CD4-positive, alpha-beta T cell treated with Interleukin-12 subunit alpha and Interleukin-12 subunit beta, for 1 hour (primary cell): ENCODE data around the gene ANKRD13B.

Experiments
- DNase-seq: peaks from one replicate; pipeline ENCODE4 v3.0.0-alpha.2; 2020

The ANKRD13B gene

DNA sequence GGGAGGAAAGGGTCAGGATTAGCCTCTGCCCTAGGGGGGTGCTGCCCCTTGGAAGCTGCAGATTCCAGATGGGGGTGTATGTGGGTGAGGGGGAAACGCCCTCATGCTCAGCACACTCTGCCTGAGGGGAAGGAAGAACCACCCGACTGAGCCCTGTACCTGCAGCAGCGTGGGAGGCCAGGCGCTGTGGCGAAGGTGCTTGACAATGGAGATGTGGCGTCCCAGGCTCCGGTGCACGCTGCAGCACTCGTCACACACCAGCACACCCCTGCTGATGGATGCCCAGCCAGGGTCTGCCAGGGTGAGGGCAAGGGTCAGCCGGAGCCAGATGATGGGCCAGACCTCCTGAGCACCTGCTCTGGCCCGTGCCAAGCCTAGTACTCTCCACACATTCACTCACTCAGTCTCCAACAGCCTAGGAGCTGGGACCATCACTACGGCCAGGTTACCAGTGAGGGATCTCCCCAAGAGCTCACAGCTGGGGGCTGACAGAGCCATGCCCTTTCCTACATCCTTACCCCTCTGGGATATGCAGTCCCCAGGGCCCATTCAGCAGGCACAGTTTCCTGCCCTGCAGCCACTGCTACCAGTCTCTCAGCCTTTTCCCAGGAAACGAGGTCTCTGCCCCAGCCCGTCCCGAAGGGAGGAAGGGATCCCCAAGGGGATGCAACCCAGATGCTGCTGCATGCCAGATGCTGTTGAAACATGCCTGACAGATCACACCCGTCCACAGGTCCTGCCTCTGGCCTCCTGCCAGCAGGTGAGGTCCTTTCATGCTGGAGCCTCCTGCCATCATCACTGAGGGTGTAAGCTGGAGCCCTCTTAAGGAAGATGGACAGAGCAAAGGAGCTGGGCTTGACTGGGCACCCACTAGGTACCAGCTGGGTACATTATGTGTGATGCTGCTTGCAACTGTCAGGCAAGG lies 9.3 kb upstream of the ANKRD13B start:
- no peak for DNase-seq

GRCh38 chr17:29584452-29585079 lies 8.4 kb upstream of the ANKRD13B start:
- no peak for DNase-seq

GRCh38 chr17:29585080-29585751 lies 7.7 kb upstream of the ANKRD13B start:
- DNase-seq: peak; percentile 52

- DNase-seq: no peak
Observed at GRCh38 chr17:29586676-29587469, 6.1 kb upstream of the ANKRD13B start.

GRCh38 chr17:29587591-29587990 lies 5.3 kb upstream of the ANKRD13B start:
- no peak for DNase-seq

DNA sequence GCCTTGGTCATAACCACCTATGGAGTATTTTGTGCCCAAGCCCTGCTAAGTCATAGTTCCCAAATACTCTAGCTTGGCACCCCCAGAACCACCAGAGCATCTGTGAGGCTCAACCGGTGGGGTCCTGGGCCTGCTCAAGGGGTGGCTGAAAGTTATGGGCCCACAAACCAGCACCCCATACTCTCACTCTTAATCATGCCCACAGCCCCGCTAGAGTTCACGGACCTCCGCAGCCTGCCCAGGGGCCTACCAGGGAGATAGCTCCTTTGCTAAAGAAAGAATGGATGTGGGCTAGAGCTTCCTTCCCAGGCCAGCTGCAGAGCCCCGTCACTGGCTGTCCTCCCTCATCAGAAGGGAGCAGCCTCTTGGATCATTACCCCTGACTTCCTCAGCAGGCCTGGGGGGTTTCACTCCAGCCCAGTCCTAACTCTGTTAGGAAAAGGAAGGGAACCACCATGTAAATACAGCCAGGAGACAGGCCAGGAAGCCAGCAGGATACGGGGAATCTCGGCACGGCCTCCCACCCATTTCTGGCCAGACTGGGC lies 4.8 kb upstream of the ANKRD13B start:
- DNase-seq: no peak

DNA sequence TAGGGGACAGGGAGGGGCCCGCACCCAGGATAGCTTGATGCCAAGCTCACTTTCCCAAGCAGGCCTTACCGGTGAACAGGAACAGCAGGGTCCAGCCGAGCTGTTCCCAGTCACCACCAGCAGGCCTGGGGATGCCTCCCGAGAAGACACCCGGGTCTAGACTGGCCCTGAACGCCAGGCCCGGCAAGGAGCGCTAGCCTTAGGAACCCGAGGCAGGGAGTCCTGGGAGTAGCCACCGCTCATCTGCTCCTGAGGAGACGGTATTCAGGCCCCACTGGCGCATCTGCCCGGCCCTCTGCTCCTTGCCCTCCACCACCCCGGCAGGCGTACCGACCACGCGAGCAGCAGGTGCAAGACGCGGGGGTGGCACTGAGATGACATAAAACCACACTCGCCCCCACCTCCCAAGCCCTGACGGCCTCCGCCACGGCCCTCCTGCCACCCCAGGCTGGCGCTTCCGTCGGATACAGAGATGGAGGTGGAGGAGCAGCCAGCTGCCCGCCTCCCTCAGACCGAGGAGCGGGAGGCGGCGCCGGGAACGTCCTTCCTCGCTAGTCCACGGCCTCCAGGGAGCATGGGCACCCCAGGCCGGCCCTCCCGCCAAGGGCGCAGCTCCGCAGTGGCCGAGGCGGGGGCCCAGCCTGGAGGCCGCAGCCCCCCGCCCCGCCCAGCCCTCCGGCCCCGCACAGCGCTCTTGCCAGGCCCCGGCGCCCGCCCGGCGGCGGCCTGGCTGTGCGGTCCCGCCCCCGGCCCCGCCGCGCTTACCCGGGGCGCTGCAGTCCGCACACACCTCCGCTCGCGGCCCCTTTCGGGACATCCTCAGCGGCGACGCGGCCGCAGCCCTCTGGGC lies 4.1 kb upstream of the ANKRD13B start:
- DNase-seq: peak; percentile 59

GRCh38 chr17:29589524-29590410 lies 3.2 kb upstream of the ANKRD13B start, which contains the start of gene GIT1:
Gene GIT1 (minus strand): TSS chr17:29589648. CDS start chr17:29589378, 270 bp downstream.
- peak; percentile 88 for DNase-seq

GRCh38 chr17:29590411-29591145 lies 2.4 kb upstream of the ANKRD13B start:
- no peak for DNase-seq

GRCh38 chr17:29591146-29591736 lies 1.7 kb upstream of the ANKRD13B start:
- no peak for DNase-seq

DNA sequence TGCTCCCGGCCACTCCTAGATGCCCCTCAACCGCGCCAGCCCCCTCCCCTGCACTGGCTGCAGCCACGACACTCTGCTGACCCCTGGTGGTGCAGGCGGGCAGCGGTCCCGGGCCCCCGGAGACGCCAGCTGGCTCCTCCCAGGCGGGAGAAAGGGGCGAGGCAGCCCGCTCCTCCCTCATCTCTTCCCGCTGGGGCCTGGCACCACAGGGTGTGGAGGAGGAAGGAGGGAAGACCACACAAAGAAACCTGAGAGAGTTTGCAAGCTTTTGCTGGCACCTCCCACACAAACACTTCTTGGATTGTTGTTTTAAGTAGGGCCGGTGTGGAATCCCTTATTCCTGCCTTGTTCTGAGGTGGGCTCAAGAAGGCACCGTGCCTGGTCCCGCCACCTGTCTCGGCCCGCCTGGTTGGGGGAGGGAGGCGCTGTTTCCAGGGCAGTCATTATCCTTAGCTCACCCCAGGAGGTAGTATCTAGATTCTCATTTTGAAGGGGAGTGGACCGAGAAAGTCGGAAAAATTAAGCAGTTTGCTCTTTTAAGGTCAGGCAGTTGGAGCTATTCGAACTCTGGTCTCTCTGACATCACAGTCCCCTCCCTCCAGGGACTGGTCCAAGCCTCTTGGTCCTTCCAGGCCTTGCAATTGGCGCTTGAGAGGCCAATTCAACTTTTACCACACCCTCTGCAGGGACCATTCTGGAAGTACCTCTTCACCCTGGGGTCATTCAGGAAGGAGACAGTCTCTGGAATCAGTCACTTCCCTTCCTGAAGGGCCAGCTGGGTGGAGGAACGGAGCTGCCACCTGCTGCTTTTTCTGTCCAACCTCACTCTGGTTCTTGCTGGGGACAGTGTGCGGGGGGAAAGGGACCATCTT lies 959 bp upstream of the ANKRD13B start:
- peak; percentile 81 for DNase-seq

- no peak for DNase-seq
Observed at GRCh38 chr17:29593591-29594518, 923 bp downstream of the ANKRD13B start.

GRCh38 chr17:29594519-29595090 lies 1.7 kb downstream of the ANKRD13B start:
- DNase-seq: no peak

GRCh38 chr17:29595107-29595942 lies 2.4 kb downstream of the ANKRD13B start:
- DNase-seq: no peak

DNA sequence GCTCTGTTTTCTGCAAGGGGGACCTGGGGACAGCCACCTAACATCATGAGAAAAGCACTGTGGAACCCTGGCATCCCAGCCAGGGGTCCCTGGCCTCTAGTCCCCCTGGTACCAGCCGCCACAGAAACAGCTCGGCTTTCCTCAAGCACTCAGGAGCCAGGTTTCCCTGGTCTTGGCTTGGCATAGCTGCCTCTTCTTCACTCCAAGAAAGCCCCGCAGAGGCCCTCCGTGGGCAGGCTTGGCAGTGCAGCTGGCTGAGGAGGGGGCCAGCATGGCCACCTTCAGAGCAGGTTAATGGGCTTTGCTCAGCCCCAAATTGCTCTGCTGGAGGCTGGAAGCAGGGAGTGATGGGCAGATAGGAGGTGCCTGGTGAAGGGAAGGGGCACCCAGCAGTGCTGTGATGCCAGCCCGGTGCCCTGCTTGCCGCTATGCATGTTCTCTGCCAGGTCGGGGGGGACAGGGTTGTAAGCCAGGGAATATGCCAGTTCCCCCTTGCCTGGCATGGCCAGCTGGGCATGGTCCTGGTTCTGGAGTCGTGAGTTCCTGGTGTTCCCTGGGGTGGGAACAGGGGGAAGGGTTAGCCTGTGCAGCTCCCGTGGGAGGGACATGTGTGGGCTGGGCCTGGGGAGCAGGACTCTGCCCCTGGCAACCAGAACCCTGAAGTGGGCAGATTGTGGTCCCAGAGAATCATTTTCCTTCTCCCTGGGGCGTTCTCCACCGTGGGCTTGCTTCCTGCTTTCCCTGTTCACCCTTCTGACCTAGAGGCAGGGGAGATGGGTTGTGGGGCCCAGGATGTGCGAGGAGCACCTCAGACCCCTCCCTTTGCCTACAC lies 3.2 kb downstream of the ANKRD13B start:
- no peak for DNase-seq
